ENCODE measurements around the gene SH3PXD2A.

Gene SH3PXD2A

DNA sequence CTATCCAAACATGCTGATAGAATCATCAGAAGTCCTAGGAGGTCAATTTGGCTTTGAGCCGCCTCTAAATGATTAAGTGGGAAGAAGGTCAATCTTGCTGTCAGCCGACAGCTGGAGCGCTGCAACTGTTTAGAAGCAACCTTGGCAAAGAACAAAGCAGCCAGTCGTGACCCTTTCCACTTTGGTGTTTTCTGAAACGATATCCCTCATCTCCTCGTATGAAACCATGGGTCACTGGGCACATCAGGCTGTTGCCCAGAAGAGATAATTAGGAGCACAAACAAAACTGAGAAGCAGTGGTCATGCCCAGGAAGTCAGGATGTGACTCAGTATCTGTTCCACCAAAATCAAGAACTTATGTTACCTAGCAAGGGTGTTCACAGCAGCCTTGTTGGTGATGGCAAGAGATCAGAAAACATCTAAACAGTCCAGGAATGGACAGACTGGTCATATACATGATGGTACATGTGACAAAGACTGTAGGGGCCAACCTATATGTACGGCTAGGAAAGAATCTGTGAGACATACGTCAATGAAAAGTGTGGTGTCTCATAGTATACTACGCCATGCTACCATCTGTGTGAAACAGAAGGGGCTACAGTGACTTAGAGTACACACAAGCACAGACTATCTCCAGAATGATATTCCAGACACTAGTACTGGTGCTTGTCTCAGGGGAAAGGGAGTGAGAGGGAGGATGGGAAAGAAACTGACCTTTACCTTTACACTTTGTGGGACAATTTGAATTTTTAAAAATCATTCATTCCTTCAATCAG, 40.2 kb upstream of the SH3PXD2A start:
- DNase-seq (ENCODE audit: low read depth, low spot score) = peak; percentile 80
- H3K4me3 ChIP-seq (ENCODE audit: low read depth, low read length) = no peak overlapping the region
- in situ Hi-C loops (cut with HindIII; ENCODE audit: low sequenced_read_pairs) = no loop called here
- TF ChIP-seq, protein P1, sequence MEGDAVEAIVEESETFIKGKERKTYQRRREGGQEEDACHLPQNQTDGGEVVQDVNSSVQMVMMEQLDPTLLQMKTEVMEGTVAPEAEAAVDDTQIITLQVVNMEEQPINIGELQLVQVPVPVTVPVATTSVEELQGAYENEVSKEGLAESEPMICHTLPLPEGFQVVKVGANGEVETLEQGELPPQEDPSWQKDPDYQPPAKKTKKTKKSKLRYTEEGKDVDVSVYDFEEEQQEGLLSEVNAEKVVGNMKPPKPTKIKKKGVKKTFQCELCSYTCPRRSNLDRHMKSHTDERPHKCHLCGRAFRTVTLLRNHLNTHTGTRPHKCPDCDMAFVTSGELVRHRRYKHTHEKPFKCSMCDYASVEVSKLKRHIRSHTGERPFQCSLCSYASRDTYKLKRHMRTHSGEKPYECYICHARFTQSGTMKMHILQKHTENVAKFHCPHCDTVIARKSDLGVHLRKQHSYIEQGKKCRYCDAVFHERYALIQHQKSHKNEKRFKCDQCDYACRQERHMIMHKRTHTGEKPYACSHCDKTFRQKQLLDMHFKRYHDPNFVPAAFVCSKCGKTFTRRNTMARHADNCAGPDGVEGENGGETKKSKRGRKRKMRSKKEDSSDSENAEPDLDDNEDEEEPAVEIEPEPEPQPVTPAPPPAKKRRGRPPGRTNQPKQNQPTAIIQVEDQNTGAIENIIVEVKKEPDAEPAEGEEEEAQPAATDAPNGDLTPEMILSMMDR (IDR thresholded peaks at IDR 0.05; ENCODE audit: low read depth, low read length) = no peak

DNA sequence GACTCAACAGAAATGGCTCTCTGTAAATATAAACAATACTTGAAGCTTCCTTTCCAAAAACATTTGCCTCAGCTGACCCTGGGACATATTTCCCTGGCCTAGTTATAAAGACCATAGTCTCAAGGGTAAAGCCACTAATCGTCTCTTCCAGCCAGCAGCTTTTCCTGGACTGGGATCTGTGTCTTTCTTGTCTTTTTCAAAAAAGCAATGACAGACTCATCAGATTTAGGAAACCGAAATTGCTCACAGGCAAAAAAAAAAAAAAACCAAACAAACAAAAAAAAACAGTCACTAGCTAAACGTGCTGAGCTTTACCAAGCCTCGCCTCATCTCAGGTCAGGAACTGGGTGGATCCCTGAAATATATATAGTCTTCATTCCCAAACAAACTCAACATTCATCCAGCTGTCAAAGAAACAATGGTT, 39.1 kb upstream of the SH3PXD2A start:
- DNase-seq (ENCODE audit: low read depth, low spot score) = peak; percentile 22
- TF ChIP-seq, protein P1 (IDR thresholded peaks at IDR 0.05; ENCODE audit: low read depth, low read length) = no peak
- in situ Hi-C loops (cut with HindIII; ENCODE audit: low sequenced_read_pairs) = no loop called here
- H3K4me3 ChIP-seq (ENCODE audit: low read depth, low read length) = no peak overlapping the region

DNA sequence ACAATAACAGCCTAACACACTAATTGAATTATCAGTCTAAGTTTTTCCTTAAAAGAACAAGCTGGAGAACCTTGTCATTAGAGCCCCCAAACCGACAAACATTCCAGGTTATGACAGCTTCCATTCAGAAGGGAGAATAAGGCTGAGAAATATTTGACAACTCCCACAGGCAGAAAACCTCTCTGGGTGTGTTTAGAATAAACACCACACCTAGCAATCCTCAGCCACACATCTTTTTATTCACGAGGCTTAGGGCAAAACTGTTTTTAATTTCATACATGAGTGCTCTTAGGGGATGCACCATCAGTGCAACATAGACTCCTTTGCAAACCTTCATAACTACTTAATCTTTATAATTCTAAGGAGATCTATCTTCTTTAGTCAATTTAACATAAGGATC, 38.4 kb upstream of the SH3PXD2A start:
- no peak for DNase-seq (ENCODE audit: low read depth, low spot score)
- H3K4me3 ChIP-seq (ENCODE audit: low read depth, low read length) = no peak overlapping the region
- in situ Hi-C loops (cut with HindIII; ENCODE audit: low sequenced_read_pairs) = no loop called here
- TF ChIP-seq, protein P1 (IDR thresholded peaks at IDR 0.05; ENCODE audit: low read depth, low read length) = no peak

DNA sequence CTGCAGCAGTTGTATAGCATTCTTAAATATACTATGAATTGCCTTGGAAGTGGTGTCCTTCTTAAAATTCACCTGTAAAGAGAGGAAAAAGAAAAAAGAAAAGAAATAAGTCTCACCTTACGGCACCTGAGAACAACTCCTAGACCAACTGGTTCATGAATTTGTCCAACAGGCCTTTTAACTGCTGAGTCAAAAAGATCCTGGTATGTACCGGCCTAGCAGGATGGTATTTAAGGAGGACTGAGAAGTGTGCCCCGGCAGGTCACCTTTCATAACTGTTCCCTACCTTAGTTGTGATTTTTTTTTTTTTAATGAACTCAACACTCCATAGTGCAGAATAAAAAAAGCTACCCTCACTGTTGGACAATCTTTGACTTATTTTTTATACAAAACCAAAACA, 36.8 kb upstream of the SH3PXD2A start:
- TF ChIP-seq, protein P1 (IDR thresholded peaks at IDR 0.05; ENCODE audit: low read depth, low read length) = no peak
- DNase-seq (ENCODE audit: low read depth, low spot score) = no peak
- H3K4me3 ChIP-seq (ENCODE audit: low read depth, low read length) = no peak overlapping the region
- in situ Hi-C loops (cut with HindIII; ENCODE audit: low sequenced_read_pairs) = no loop called here

DNA sequence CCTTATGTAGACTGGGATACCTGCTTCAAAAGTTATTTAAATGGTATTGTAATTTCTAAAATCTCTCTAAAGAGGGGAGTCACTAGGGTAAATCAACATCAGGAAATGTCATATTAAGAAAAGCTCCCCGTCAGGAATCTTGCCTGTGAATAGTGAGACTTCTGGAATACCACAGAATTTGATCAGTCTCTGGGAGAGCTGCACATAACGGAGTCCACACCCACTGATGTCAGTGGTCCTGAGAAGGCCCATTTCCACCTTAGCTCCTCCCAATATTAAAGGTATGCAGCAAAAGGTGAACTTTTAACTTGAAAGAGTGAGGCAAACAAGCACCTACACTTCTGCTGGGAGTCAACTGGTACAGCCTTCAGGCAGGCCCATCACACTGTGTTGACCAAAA, 35.3 kb upstream of the SH3PXD2A start:
- TF ChIP-seq, protein P1 (IDR thresholded peaks at IDR 0.05; ENCODE audit: low read depth, low read length) = no peak
- H3K4me3 ChIP-seq (ENCODE audit: low read depth, low read length) = no peak overlapping the region
- in situ Hi-C loops (cut with HindIII; ENCODE audit: low sequenced_read_pairs) = no loop called here
- DNase-seq (ENCODE audit: low read depth, low spot score) = no peak

DNA sequence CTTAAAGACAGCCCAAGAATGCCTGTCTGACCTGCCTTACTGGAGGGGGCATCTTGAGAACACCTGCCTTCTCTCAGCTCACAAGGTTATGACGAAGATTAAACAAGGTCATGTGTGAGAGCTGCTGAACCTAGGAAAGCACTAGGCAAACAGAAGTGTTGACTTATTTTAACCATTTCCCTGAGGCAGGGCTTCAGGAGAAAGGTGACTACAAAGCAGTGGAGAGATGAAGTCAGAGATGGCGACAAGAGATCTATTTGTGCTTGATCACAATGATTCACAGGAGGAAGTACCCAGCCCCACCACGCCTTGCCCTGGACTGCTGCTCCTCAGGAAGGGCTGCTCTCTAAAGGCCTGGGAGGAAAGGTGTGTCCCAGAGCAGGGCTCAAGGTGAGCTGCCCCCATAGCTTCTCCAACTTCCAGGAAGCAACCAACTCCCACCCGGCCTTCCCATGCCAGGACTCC, 34.9 kb upstream of the SH3PXD2A start:
- no peak overlapping the region for H3K4me3 ChIP-seq (ENCODE audit: low read depth, low read length)
- in situ Hi-C loops (cut with HindIII; ENCODE audit: low sequenced_read_pairs) = no loop called here
- TF ChIP-seq, protein P1 (IDR thresholded peaks at IDR 0.05; ENCODE audit: low read depth, low read length) = no peak
- DNase-seq (ENCODE audit: low read depth, low spot score) = no peak
